ENCODE data around the gene EFS.

The EFS gene

GRCh38 chr14:23371865-23372264 is 6.9 kb upstream of the EFS start:
- no peak for TF ChIP-seq CTCF (conservative IDR thresholded peaks at IDR 0.05; ENCODE audit: low read depth, low read length)
- Histone ChIP-seq H3K4me1 (ENCODE audit: low read depth, poor library complexity, severe bottlenecking) (no peaks in the 10 kb centered on the region), H4K20me1 (ENCODE audit: insufficient read depth) (no peaks in the 10 kb centered on the region), H2AFZ (ENCODE audit: low read depth) (no peak overlapping the region), H3K4me2 (no peak overlapping the region), H3K36me3 (ENCODE audit: insufficient read depth) (no peaks in the 10 kb centered on the region), H3K27me3 (ENCODE audit: insufficient read depth, low read depth) (no peaks in the 10 kb centered on the region; the same call in 1 of the 2 replicates), H3K9ac (no peak overlapping the region), H3K79me2 (ENCODE audit: insufficient read depth, low read depth) (no peaks in the 10 kb centered on the region), H3K27ac (no peak overlapping the region), H3K4me3 (IDR thresholded peaks at IDR 0.05; ENCODE audit: insufficient read depth, low read depth, low read length) (no peak overlapping the region)

- H3K9ac ChIP-seq = no peak overlapping the region
- no peaks in the 10 kb centered on the region for H4K20me1 ChIP-seq (ENCODE audit: insufficient read depth)
- TF ChIP-seq CTCF (conservative IDR thresholded peaks at IDR 0.05; ENCODE audit: low read depth, low read length) = no peak
- H3K36me3 ChIP-seq (ENCODE audit: insufficient read depth) = no peaks in the 10 kb centered on the region
- H3K27me3 ChIP-seq (ENCODE audit: insufficient read depth, low read depth) = no peaks in the 10 kb centered on the region; the same call in 1 of the 2 replicates
- no peaks in the 10 kb centered on the region for H3K79me2 ChIP-seq (ENCODE audit: insufficient read depth, low read depth)
- H3K27ac ChIP-seq = no peak overlapping the region
- no peak overlapping the region for H2AFZ ChIP-seq (ENCODE audit: low read depth)
- no peak overlapping the region for H3K4me2 ChIP-seq
- no peak overlapping the region for H3K4me3 ChIP-seq (IDR thresholded peaks at IDR 0.05; ENCODE audit: insufficient read depth, low read depth, low read length)
- no peaks in the 10 kb centered on the region for H3K4me1 ChIP-seq (ENCODE audit: low read depth, poor library complexity, severe bottlenecking)
Observed at GRCh38 chr14:23370221-23370620, 5.2 kb upstream of the EFS start.

GRCh38 chr14:23366426-23366921 is 1.5 kb upstream of the EFS start:
- Histone ChIP-seq H3K4me1 (ENCODE audit: low read depth, poor library complexity, severe bottlenecking) (no peaks in the 10 kb centered on the region), H4K20me1 (ENCODE audit: insufficient read depth) (no peaks in the 10 kb centered on the region), H2AFZ (ENCODE audit: low read depth) (no peak overlapping the region), H3K27ac (no peak overlapping the region), H3K36me3 (ENCODE audit: insufficient read depth) (no peaks in the 10 kb centered on the region), H3K79me2 (ENCODE audit: insufficient read depth, low read depth) (no peaks in the 10 kb centered on the region), H3K4me3 (IDR thresholded peaks at IDR 0.05; ENCODE audit: insufficient read depth, low read depth, low read length) (no peak overlapping the region), H3K27me3 (ENCODE audit: insufficient read depth, low read depth) (no peaks in the 10 kb centered on the region; the same call in 1 of the 2 replicates), H3K9ac (no peak overlapping the region), H3K4me2 (no peak overlapping the region)
- TF ChIP-seq CTCF (conservative IDR thresholded peaks at IDR 0.05; ENCODE audit: low read depth, low read length) = no peak

- H4K20me1 ChIP-seq (ENCODE audit: insufficient read depth) = no peaks in the 10 kb centered on the region
- H3K4me1 ChIP-seq (ENCODE audit: low read depth, poor library complexity, severe bottlenecking) = no peaks in the 10 kb centered on the region
- no peak overlapping the region for H3K27ac ChIP-seq
- no peaks in the 10 kb centered on the region; the same call in 1 of the 2 replicates for H3K27me3 ChIP-seq (ENCODE audit: insufficient read depth, low read depth)
- no peaks in the 10 kb centered on the region for H3K36me3 ChIP-seq (ENCODE audit: insufficient read depth)
- H2AFZ ChIP-seq (ENCODE audit: low read depth) = no peak overlapping the region
- no peak overlapping the region for H3K4me2 ChIP-seq
- no peak overlapping the region for H3K9ac ChIP-seq
- H3K4me3 ChIP-seq (IDR thresholded peaks at IDR 0.05; ENCODE audit: insufficient read depth, low read depth, low read length) = no peak overlapping the region
- TF ChIP-seq CTCF (conservative IDR thresholded peaks at IDR 0.05; ENCODE audit: low read depth, low read length) = no peak
- no peaks in the 10 kb centered on the region for H3K79me2 ChIP-seq (ENCODE audit: insufficient read depth, low read depth)
Observed at GRCh38 chr14:23365732-23366425, 907 bp upstream of the EFS start.
